SK-N-MC (cell line): ENCODE measurements around the gene FAM110A.

ENCODE experiments used
- DNase-seq: peaks from one replicate; pipeline ENCODE4 v3.0.0-alpha.2; 2011; ENCODE audit warnings: low read depth, low spot score
- H3K27ac ChIP-seq: fragments of 200-600 bp; sonication (generic); 2 replicates; pipeline ENCODE4 v1.5.1; 2016; ENCODE audit warnings: mixed run types
- H3K36me3 ChIP-seq: fragments of 200-600 bp; sonication (generic); 2 replicates; pipeline ENCODE4 v1.6.1; 2017; ENCODE audit warnings: antibody characterized with exemption, low read length, mixed read lengths; ENCODE audit not compliant: insufficient read depth
- H3K4me3 ChIP-seq: fragments of 200-600 bp; sonication (generic); 2 replicates; pipeline ENCODE4 v1.5.1; 2016
- H3K9ac ChIP-seq: fragments of 200-600 bp; sonication (generic); 2 replicates; pipeline ENCODE4 v1.8.0; 2017; ENCODE audit warnings: mixed run types, mixed read lengths; ENCODE audit not compliant: insufficient read length
- H3K9me3 ChIP-seq: fragments of 200-600 bp; sonication (generic); 2 replicates; pipeline ENCODE4 v1.6.1; 2017; ENCODE audit warnings: low read depth, mild to moderate bottlenecking, antibody characterized with exemption, low read length, moderate library complexity, mixed read lengths
- EZH2 ChIP-seq: fragments of 200-600 bp; sonication (generic); IDR thresholded peaks from one replicate; pipeline ENCODE4 v1.6.1; 2017; ENCODE audit warnings: antibody characterized with exemption
- FOXP2 ChIP-seq: optimal IDR thresholded peaks from 2 replicates; pipeline ENCODE3; 2011; ENCODE audit warnings: mild to moderate bottlenecking, moderate library complexity; ENCODE audit not compliant: insufficient read depth; ENCODE audit errors: extremely low read length, control extremely low read depth
- POLR2AphosphoS5 ChIP-seq: IDR thresholded peaks from 2 replicates; pipeline ENCODE4 v1.6.1; 2012; ENCODE audit warnings: mild to moderate bottlenecking, low read depth, low read length, borderline replicate concordance

The FAM110A gene

DNA sequence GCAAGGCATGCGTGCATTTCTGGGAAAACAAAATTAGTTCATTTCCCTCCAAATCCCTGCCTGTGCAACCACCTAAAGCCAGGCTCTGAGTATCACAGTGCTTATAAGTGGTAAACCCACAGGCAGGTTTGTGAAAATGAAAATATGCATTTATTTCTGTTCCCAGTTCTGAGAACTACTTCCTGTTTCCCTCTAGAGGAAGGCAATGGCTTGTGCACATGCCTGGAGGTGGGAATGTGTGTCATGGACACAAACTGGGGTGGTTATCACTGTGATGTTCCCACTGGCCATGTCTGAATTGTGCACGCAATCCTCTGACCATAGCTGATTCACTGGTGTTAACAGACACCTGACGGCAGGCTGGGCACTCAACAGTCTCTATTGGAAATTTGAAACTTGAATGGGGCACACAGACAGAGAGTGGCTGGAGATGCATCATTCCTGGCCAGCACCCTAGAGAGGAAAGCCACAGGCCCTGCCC lies 26.3 kb downstream of the FAM110A start:
- no peaks in the 10 kb centered on the region for H3K9me3 ChIP-seq
- no peak overlapping the region for H3K27ac ChIP-seq
- no peak overlapping the region for H3K9ac ChIP-seq
- H3K36me3 ChIP-seq: no peaks in the 10 kb centered on the region
- no peak overlapping the region for H3K4me3 ChIP-seq
- TF ChIP-seq FOXP2: no peak
- no peak for TF ChIP-seq EZH2
- no peak for TF ChIP-seq POLR2AphosphoS5
- DNase-seq: no peak

DNA sequence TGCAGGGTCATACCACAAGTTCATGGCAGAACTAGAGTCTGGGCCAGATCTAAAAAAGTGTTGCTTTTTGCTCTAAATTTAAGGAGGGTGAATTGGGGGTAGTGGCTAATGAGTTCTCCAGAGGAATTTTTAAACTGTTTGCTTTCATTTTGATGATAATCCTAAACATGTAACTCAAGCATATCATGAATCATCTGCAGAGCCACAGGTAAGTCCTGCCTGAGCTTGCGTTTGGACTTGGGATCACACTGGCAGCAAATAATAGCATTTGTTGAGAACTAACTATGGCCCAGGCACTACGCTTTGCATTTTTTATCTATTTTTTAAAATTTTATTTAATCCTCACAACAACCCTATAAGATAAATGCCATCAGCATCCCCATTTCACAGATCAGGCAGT lies 27.4 kb downstream of the FAM110A start:
- Histone ChIP-seq H3K9ac (no peak overlapping the region), H3K27ac (no peak overlapping the region), H3K4me3 (no peak overlapping the region), H3K36me3 (no peaks in the 10 kb centered on the region), H3K9me3 (no peaks in the 10 kb centered on the region)
- DNase-seq: no peak
- no peak for TF ChIP-seq POLR2AphosphoS5

DNA sequence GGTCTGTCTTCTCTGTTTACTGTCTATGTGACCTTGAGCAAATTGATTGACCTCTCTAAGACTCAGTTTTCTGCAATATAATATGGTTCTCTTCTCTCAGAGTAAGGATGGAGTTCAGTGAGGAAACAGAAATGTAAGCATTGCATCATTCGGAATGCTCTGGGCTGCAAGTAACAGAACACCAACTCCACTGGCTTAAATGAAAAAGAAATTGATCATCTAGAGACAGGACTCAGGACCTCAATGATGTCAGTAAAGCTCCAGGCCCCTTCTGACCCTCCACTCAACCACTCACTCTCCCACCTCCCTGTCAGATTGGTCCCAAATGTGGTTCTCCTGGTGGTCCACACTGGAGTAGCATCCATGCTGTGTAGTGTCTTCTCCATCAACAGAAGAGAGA lies 31.9 kb downstream of the FAM110A start:
- no peak overlapping the region for H3K4me3 ChIP-seq
- no peaks in the 10 kb centered on the region for H3K36me3 ChIP-seq
- no peak for DNase-seq
- no peak for TF ChIP-seq POLR2AphosphoS5
- no peak for TF ChIP-seq EZH2
- no peak for TF ChIP-seq FOXP2
- H3K27ac ChIP-seq: no peak overlapping the region
- H3K9me3 ChIP-seq: no peaks in the 10 kb centered on the region
- H3K9ac ChIP-seq: no peak overlapping the region

DNA sequence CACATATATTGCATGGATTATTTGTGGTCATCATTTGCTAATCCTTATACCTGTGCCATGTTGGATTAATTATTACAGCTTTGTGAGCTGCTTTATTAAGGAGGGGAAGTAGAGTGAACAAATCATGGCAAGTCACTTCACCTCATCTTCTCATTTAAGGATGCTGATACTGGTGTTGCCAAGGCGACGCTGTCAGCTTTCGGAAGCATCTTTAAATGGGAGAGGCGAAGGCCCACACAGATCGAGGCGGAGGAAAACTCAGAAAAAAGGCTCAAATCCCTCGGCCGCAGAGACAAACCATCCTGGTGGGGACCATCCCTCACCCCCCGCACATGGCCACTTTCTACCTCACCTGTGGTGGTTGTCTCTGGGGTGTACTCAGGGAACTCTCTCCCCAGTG lies 34.8 kb downstream of the FAM110A start:
- Histone ChIP-seq H3K4me3 (no peak overlapping the region), H3K9ac (no peak overlapping the region), H3K36me3 (no peaks in the 10 kb centered on the region), H3K9me3 (no peaks in the 10 kb centered on the region), H3K27ac (no peak overlapping the region)
- DNase-seq: no peak
- no peak for TF ChIP-seq FOXP2
- no peak for TF ChIP-seq POLR2AphosphoS5
- no peak for TF ChIP-seq EZH2

DNA sequence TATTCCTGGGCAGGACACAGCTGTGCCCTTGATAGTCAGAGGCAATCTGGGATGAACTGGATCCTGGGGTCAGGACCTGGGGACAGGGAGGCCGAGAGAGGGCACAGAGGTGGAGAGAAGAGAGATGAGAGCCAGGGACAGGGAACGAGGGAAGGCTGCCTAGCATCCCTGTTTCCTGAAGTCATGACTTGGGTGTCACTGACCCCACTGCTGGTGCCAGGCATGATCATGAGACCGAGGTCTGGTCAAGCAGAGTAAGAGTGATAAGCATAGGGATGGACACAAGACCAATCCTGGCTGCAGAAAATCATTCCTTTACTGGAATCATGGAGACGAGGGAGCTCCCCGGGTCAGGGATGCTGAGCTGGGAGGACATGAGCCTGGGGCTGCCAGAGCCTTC lies 36.1 kb downstream of the FAM110A start:
- TF ChIP-seq FOXP2: no peak
- no peak for TF ChIP-seq POLR2AphosphoS5
- no peak for TF ChIP-seq EZH2
- H3K27ac ChIP-seq: no peak overlapping the region
- DNase-seq: no peak
- H3K36me3 ChIP-seq: no peaks in the 10 kb centered on the region
- H3K9ac ChIP-seq: no peak overlapping the region
- H3K4me3 ChIP-seq: no peak overlapping the region
- H3K9me3 ChIP-seq: no peaks in the 10 kb centered on the region

DNA sequence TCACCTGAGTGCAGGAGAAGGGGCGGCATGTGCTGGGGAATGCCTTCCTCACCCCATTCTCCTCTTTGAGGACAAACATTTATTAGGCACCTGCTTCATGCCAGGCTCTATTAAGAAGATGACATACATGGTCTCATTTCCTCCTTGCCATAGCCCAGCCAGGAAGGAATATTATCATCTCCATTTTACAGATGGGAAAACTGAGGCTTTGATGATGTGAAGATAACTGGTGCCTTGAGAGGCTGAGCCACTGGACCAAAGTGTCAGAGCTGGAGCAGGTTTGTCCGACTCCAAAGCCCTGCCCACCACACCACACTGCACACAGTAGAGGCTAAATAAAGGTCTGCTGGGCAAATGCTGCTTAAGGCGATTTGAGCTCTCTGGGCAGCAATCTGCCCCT lies 37.2 kb downstream of the FAM110A start:
- Histone ChIP-seq H3K27ac (no peak overlapping the region), H3K9me3 (no peaks in the 10 kb centered on the region), H3K9ac (no peak overlapping the region), H3K36me3 (no peaks in the 10 kb centered on the region), H3K4me3 (no peak overlapping the region)
- TF ChIP-seq FOXP2: no peak
- no peak for TF ChIP-seq POLR2AphosphoS5
- no peak for TF ChIP-seq EZH2
- no peak for DNase-seq

DNA sequence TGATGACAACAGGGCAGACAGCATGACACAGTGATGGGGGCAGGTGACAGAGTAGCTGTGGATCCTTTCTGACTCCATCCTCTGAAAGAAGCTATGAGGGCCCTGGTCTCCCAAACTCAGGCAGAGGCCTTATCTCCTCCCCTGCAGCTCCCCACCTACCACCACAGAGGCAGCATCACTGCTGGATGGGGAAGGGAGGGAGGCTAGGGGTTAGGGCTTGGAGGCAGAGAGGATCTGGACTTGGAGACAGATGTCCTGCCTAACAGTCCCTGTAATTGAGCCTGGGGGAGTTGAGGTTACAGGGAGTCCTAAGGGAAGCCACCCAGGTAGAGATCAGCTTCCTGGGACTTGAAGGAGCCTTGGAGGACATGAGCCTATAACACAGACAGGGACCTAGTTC lies 37.9 kb downstream of the FAM110A start:
- Histone ChIP-seq H3K4me3 (no peak overlapping the region), H3K36me3 (no peaks in the 10 kb centered on the region), H3K9ac (no peak overlapping the region), H3K9me3 (no peaks in the 10 kb centered on the region), H3K27ac (no peak overlapping the region)
- no peak for DNase-seq
- TF ChIP-seq EZH2 (no peak), POLR2AphosphoS5 (no peak)

DNA sequence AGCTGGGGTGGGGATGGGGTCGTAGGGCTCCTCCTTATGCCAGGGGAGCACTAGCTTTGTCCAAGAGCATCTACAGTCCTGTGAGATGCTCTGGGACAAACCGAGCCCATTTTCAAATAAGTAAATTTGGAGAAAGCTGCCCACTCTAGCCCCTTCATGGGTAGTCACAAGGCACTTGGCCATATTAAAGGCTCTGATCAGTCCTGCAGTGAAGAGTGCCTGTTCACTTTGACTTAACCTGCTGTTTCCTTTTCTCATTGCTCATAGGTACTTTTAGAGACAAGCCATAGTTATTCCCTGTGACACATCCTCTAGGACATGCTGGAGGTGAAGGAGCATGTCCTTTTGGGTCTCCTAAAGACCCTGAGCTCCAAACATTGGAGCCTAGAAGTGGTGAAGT lies 38.4 kb downstream of the FAM110A start:
- H3K9ac ChIP-seq: no peak overlapping the region
- H3K4me3 ChIP-seq: no peak overlapping the region
- TF ChIP-seq EZH2 (no peak), FOXP2 (no peak), POLR2AphosphoS5 (no peak)
- no peaks in the 10 kb centered on the region for H3K9me3 ChIP-seq
- H3K27ac ChIP-seq: no peak overlapping the region
- no peaks in the 10 kb centered on the region for H3K36me3 ChIP-seq
- no peak for DNase-seq

DNA sequence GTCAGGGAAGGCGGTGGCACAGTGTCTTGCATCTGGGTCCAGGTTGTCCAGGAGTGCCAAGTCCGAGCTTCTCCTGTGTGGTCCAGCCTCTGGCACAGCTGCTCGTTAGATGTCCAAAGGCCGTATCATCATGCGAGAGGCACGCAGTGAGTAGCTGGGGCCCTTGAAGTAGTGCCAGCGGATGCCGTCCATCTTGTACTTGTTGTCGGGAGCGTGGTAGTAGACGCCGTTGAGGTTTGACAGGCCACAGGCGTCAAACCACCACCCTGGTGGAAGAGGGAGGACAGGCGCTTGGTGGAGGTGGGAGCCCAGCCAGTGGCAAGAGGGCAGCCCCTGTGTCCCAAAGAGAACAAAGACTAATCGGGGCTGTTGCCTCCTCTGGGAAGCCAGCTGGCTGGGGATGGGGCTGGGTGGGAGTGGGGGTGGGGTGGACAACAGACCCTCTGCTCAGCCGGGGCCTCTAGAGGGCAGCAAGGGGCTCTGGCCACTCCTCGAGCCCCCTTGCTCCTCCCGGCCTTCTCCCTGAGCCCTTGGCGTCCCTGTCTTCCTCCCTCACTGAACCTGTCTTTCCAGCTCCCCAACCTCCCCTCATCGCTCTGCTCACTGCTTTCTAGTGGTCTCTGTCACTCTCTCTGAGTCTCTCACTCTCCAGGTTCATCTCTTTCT lies 39.5 kb downstream of the FAM110A start:
- DNase-seq: no peak
- Histone ChIP-seq H3K9me3 (no peaks in the 10 kb centered on the region), H3K36me3 (no peaks in the 10 kb centered on the region), H3K27ac (no peak overlapping the region), H3K9ac (no peak overlapping the region), H3K4me3 (no peak overlapping the region)
- no peak for TF ChIP-seq POLR2AphosphoS5
- TF ChIP-seq EZH2: no peak
- TF ChIP-seq FOXP2: no peak
